NCI-H748 (cell line): ENCODE data around the gene ARL13A.
"Not testable (repeated sequence)": the region's sequence is repeated elsewhere in the genome, so short reads cannot be mapped to it uniquely, and the experiment has no call there.

ENCODE experiments used
- DNase-seq: peaks from one replicate; lab custom pipeline; 2025; ENCODE audit not compliant: unreplicated experiment; lab: John Stamatoyannopoulos, UW

ARL13A gene

DNA sequence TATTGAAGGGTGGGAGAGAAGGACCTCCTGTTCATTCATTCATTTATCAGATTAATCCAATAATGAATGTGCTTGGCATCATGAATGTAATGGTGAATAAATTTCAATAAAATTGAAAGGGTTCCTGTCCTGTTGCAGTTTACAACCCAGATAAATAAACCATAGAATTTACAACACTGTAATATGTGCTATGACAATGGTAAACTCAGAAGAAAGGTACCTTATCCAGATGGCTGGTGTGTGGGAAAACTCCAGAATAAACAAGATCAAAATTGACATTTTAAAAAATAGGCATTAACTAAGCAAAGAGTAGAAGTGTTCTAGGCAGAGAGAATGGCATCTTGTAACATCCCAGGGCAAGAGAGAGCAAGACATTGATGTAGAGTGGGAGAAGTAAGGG lies 15.3 kb downstream of the ARL13A start:
- DNase-seq: no peak

DNA sequence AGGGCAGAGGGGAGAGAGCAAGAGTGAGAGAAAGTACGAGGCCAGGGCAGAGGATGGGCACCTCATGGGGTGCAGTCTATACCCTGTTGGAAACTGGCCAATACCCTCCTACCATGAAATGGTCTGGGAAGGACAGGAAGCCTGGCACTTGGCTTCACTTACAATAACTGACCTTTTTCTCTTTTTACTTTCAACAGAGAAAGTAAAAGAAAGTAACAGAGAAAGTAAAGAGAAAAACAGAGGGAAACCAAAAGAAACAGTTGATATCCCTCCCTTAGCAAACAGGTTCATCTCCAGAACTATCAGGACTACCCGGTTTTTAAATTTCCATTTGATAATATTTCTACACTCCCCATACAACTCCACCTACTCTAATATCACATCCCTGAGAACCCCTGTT lies 20.6 kb downstream of the ARL13A start:
- DNase-seq: no peak

DNA sequence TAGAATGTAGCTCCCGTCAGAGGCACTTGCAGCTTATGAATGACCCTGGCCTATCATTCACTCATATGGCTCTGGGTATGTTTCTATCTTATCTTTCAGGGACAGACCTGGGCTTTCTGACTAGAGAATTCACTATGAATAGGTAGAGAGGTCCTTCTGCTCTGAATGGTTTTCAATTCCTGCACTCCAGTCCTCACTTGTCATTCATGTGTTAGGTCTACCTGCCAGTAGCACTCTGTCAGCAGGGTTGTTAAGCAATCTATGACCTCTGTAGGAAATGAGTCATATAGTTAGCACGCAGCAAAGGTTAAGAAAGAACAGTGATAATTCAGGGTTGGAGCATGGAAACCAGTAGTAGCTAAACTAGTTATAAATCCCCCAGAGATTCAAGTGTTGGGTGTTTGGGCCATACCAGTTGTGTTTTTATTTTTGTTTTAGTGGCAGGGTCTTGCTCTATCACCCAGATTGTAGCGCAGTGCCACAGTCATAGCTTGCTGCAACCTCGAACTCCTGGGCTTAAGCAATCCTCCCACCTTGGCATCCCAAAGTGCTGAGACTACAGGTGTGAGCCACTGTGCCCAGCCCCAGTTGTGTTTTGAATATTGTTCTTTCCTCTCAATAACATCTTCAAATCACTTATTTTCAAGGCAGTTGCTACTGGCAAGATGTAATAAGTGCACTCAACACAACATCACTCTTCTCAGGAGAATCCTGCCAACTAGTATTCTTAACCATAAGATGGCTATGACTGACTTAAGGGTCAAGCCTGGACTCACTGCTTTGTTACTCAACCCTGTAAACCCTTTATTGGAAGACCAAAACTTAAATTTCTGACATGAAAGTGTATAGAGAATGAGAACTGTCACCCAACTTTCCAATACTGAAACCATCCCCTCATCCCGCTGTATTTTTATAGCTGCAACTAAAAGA lies 25.1 kb downstream of the ARL13A start:
- no peak for DNase-seq

DNA sequence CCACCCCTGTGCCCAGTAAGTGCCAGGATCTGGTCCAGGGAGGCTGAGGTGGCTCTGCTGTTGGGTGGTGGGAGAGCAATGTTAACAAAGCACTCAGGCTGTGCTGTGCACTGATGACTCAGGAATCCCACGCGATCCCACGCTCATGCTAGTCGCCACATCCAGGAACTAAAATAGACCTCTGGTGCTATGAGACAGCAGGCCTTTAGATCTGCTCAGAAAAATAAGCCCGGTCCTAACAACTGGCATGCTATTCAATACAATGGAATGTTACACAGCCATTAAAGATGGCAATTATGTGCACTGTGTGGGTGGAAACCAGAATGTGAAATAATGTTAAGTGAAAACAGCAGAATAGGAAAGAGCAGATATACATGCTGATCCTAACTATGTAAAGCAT lies 26.0 kb downstream of the ARL13A start:
- no peak for DNase-seq

DNA sequence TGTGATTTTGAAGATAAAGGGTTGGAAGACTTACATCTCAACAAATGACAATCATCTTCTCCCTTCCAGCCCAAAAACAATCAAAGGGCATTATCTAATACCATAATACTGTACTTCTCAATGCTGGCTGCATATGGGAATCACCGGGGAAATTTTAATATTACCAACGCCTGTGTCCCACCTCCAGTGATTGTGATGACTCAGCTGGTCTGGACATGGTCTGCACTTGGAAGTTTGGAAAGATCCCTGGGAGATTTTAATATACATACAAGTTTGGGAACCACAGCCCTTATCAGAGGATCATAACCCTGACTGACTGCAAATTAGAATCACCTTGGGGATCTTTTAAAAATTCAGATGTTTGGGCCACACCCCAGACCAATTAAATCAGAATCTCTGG lies 29.9 kb downstream of the ARL13A start:
- DNase-seq: no peak

DNA sequence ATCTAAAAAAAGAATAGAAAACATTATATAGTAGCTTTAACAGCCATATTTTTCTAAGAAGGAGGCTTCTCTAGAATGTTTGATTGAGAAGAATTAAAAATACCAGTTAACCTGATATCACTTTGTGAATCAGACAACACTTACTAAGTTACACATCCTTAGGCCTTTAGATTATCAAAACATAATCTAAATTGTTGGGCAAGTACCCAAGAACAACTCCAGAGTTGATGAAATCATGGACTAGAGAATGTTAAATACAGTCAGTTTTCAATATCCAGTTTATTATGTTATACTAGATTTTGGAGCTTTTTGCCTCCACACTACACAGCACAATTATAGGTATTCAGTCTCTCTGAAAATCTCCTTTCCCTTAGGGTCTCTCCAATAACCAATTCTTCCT lies 39.6 kb downstream of the ARL13A start:
- no peak for DNase-seq

DNA sequence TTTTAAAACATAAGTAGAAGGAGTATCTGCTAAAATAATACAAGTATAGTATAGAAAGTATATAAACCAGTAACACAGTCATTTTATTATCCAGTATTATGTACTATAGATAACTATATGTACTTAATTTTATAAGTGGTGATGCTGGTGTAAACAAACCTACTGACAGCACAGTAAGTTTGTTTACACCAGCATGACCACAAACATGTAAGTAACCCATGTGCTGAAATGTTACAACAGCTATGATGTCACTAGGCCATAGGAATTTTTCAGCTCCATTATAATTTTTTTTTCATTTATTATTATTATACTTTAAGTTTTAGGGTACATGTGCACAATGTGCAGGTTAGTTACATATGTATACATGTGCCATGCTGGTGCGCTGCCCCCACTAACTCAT lies 42.5 kb downstream of the ARL13A start:
- DNase-seq: not testable (repeated sequence)

DNA sequence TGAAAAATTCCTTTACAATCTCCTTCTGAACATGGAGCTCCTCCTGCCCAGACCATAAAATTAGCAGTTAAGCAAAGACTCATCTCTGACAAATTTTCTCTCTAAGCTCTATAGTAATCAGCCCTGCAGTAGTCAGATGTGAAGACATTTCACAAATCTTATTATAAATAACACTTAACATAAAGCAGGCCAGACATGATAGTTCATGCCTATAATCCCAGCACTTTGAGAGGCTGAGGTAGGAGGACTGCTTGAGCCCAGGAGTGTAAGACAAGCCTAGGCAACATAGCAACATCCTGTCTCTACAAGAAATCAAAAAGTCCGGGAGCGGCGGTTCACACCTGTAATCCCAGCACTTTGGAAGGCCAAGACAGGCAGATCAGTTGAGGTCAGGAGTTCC lies 52.5 kb downstream of the ARL13A start:
- DNase-seq: no peak

DNA sequence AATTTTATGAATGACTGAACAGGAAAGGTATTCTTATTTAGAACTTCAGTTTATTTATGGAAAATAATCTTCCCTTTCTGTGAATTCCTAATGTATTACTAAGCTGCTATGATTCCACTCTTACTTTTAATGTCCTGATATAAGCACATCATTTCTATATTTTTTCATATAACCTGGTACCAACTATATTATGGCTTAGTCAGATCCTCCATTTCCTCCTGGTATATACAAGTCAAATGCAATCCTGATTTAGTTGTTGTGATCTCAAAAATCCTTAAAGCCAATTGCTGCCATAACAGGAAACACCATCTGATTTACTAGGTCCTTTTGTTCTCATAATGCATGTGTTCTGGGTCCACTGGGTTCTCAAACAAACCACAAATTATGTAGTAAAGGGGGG lies 55.6 kb downstream of the ARL13A start:
- no peak for DNase-seq

DNA sequence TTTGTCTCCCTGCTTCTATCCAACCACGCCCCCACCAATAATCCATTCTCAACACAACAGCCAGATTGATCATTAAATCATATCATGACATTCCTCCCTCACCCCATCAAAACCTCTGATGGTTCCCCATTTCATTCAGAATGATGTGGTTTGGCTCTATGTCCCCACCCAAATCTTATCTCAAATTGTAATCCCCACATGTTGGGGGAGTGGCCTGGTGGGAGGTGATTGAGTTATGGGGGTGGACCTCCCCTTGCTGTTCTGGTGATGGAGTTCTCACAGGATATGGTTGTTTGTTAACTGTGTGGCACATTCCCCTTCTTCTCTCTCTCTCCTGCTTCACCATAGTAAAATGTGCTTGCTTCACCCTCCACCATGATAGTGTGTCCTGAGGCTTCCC lies 59.1 kb downstream of the ARL13A start:
- no peak for DNase-seq

DNA sequence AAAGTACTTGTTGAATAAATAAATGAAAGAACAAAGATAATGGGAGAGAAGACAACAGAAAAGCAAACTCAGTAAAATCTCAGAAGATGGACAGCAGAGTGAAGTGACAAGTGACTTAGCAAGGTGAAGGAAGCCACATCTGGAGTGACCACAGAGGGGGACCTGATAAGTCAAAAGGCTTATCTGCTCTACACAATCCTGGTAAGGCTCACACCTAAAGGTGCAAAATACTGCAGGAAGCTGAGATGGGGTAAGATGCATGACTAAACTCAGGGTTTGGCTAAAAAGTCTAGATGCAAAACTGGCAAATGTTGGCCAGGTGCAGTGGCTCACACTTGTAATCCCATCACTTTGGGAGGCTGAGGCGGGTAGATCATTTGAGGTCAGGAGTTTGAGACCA lies 60.2 kb downstream of the ARL13A start:
- no peak for DNase-seq

DNA sequence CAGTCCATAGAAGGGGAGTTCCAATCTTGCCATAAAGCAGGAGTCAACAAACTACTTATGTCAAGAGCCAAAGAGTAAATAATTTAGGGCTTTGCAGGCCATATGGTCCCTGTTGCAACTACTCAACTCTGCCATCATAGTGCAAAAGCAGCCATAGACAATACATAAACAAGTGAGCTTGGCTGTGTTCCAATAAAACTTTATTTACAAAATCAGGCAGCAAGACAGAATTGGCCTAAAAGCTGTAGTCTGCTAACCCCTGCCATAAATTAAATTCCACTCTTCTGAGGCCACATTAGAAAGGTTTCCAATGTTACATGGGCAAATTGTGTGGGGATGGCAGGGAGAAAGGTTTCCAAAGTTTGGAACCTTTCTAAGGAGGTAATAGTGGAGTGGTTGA lies 67.7 kb downstream of the ARL13A start:
- no peak for DNase-seq

DNA sequence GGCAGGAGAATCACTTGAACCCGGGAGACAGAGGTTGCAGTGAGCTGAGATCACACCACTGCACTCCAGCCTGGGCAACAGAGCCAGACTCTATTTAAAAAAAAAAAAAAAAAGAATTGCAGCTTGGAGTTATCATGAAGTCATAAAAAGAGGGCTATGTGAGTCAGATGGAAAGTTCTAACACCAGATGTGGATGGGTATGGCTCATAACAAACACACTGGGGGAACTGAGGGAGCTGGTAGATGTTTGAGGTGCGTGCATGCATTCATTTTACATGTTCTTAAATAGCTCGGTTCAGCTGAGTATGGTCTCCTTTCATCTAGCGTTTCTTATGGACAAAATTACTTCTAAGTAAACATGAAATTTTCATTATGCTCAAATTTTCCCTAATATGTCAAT lies 70.7 kb downstream of the ARL13A start:
- DNase-seq: no peak
